SH-SY5Y (cell line): Measurements from ENCODE around the gene SAMD14.

Source experiments
- GATA2 ChIP-seq: IDR thresholded peaks from 2 replicates; pipeline ENCODE4 v1.6.1; 2011; ENCODE audit warnings: mild to moderate bottlenecking, low read depth, low read length
- GATA3 ChIP-seq: IDR thresholded peaks from 2 replicates; pipeline ENCODE4 v1.6.1; 2011; ENCODE audit warnings: low read depth, mild to moderate bottlenecking, low read length, moderate library complexity

Gene SAMD14

GRCh38 chr17:50071692-50072091 lies 58.3 kb downstream of the SAMD14 start:
- no peak for TF ChIP-seq GATA3
- TF ChIP-seq GATA2 = no peak

- TF ChIP-seq GATA3 (no peak), GATA2 (no peak)
These were observed 58.9 kb downstream of the SAMD14 start for GRCh38 chr17:50070908-50071680.

GRCh38 chr17:50067996-50068395 lies 62.0 kb downstream of the SAMD14 start:
- TF ChIP-seq GATA3 (no peak), GATA2 (no peak)

GRCh38 chr17:50066995-50067394 lies 63.0 kb downstream of the SAMD14 start:
- TF ChIP-seq GATA2 (no peak), GATA3 (no peak)

- TF ChIP-seq GATA2 (no peak), GATA3 (no peak)
These were observed 64.9 kb downstream of the SAMD14 start for GRCh38 chr17:50065056-50065455.

- TF ChIP-seq GATA2 (no peak), GATA3 (no peak)
These were observed 65.5 kb downstream of the SAMD14 start for GRCh38 chr17:50064253-50065001.

GRCh38 chr17:50063561-50064252 lies 66.3 kb downstream of the SAMD14 start:
- TF ChIP-seq GATA2 (no peak), GATA3 (no peak)

- TF ChIP-seq GATA2 (no peak), GATA3 (no peak)
These were observed 67.4 kb downstream of the SAMD14 start for GRCh38 chr17:50062293-50063243.

GRCh38 chr17:50060951-50061712 lies 68.8 kb downstream of the SAMD14 start:
- TF ChIP-seq GATA2 = no peak
- no peak for TF ChIP-seq GATA3
